Stimulated activated CD4-positive, alpha-beta T cell treated with anti-CD3 and anti-CD28 coated beads, TNF-alpha, amount 100 ng/mL, for 4 hours (primary cell): ENCODE results near the gene TCHP.

Source experiments
- DNase-seq, 3 experiments: peaks; one replicate each; pipeline ENCODE4 v3.0.0-alpha.2; 2020; ENCODE audit warnings: low read depth in 3 of 3

Gene TCHP

DNA sequence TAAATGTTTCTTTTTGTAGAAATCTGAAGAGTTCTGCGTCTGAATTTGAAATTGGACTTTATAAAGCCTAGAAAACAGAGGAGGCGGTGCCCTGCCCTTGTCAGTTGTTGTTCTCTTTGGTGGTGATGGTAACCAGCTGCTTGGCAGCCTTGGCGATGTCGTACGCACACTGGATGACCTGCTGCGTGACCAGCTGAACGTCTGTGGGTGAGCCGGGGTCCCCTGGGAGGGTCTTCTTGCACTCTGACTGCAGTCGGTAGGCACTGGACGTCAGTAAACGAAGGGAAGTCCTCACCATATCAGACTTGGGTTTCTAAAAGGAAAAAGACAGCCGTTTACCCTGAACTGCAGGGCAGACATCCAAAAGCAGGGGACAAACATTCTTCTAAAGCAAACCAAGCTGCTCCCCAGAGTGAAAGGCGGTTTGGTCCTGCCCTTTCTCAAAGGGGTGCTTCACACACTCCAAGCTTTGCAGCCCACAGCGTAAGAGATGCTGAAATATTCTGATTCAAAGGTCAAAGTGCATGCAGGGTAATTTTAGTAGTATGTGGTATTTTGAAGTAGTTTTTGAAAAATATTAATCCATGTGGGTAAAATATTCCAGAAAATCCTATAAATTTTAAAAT is 32.9 kb downstream of the TCHP start:
- DNase-seq: no peak

GRCh38 chr12:109934026-109934425 is 34.0 kb downstream of the TCHP start:
- no peak for DNase-seq

GRCh38 chr12:109937371-109937770 is 37.3 kb downstream of the TCHP start:
- no peak for DNase-seq

DNA sequence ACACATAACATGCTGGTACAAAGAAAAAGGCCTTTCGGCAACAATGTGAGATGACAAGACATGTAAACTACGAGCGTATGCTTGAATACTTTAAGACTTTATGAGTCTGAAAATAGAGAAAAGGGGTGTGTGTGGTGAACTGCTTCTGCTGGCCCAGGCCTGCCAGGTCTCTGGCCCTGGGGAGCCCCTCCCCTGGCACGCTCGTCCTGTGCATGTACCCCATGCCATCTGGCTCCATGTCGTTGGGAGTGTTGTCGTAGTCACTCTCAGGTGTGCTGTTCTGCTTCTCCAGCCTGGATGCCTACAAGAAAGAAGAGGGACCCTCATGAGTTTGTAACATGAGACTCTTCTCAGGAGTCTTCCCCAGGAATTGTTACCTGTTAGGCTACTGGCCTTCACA is 38.9 kb downstream of the TCHP start:
- no peak for DNase-seq

DNA sequence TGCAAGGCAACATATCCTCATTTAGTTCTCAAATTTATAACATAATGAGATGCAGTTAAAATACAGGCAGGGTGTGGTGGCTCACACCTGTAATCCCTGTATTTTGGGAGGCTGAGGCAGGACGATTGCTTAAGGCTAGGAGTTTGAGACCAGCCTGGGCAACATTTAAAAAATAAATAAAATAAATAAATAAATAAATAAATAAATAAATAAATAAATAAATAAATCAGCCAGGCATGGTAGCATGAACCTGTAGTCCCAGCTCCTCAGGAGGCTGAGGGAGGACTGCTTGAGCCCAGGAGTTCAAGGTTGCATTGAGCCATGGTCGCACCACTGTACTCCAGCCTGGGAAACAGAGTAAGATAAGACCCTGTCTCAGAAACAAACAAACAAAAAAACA is 39.4 kb downstream of the TCHP start:
- DNase-seq: no peak

DNA sequence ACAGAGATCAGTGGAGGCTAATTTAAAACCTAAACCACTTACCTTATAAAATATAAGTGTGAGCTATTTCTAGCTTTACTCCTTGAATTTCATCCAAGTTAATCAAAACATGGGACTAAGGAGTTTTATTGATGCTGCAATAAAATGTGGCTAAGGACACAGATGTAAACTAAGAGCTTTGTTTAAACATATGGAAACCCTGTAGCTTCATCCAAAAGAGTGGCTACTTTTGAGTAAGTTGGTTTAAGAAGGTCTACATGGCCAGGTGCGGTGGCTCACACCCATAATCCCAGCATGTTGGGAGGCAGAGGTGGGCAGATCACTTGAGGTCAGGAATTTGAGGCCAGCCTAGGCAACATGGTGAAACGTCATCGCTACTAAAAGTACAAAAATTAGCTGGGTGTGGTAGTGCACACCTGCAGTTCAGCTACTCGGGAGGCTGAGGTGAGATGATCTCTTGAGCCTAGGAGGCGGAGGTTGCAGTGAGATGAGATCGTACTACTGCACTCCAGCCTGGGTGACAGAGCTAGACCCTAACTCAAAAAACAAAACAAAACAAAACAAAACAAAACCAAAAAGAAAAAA is 40.4 kb downstream of the TCHP start:
- DNase-seq: no peak

DNA sequence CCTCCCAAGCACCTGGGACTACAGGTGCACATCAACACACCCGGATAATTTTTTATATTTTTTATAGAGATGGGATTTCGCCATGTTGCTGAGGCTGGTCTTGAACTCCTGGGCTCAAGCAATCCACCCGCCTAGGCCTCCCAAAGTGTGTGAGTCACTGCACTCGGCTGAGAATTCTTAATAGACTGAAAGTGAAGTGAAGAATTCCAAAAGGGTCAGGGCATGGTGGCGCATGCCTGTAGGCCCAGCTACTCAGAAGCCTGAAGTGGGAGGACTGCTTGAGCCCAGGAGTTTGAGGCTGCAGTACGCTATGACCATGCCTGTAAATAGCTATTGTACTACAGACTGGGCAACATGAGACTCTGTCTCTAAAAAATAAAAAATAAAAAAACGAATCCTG is 43.7 kb downstream of the TCHP start:
- no peak for DNase-seq

DNA sequence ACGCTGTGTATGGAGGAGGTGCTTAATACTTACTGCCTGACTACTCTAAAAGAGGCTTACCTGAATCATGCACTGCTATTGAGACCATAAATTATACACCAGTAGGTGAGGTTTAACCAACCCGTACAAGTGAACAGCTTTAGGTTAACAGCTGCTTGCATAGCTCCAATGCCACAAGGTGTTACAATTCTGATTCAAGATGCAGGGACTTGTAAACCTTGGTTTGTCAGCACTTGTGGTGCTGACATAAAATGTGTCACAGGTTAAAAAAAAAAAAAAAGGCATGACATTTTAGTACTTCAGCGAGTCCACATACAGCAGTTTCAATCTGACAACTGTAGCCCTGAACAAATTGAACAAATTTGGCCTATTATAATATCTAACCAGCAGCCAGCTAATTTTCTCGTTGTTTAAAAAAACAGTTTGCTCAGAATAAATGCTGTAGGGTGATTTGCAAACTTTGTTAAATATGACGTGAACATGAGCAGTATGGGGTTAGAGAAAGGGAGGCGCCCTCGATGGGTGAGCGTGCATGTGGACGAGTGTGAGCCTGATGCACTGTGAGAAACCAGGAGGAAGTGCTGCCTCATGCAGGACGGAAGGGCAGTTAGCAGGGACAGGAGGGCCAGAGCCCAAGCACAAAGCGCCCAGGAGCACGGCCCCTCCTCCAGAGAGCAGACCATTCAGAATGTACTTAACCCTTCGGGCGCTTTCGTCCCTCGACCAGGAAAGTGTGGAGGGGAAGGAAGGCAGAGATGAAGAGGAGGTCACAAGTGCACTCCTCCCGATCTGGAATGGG is 44.7 kb downstream of the TCHP start:
- no peak for DNase-seq

DNA sequence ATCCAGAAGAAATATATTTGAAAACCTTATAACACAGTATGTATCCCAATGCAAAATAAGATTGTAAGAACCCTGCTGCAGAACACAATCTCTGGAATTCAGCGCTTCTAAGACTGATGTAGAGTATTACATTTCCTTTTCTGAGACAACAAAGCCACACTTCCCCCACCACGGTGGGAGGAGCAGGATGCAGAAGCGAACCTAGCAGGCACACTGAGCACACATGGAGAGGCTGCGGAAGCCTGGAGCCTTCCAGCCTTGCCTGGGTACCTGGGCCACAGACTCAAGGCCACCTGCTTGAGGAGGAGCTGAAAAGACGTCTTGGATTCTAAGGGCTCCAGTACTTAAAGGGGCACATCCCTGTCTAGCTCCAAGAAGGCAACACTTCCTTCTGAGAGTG is 46.4 kb downstream of the TCHP start:
- DNase-seq: no peak

- no peak for DNase-seq
Measured at GRCh38 chr12:109946913-109947312, 46.8 kb downstream of the TCHP start.

DNA sequence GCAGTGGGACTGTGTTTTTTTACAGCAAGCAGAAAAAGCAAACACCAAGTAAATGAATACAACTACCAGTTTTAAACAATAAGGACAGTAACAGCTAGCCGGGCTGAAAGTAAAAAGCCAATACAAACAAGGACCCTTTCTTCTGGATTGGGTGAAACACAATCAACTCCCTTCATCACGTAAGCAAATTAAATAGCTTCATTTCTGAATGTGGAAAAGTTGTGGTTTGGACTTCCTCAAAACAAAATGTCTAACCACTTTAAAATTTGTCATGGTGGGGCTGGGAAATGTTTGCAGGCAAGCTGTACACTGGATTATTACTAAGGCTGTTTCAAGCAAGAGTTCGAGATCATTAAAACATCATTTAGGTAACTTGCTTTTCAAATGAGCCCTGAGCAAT is 47.4 kb downstream of the TCHP start:
- no peak for DNase-seq

DNA sequence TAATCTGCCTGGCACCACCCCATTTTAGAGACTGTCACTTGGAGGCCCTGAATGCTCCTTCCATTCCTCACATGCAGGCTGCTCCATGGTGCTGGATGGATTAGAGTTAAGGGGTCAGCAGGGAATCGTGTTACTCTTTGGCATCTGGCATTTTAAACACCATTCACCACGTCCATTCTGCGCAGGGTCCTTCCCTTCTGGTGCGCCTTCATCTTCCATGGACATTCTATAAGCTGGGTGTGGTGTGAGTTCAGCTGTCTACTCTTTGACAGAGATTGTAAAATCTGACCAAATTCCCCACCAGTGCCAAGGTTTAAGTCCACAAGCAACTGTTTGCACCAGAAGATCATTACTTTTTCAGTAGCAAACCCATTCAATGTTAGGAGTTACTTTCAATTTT is 48.3 kb downstream of the TCHP start:
- DNase-seq: no peak

DNA sequence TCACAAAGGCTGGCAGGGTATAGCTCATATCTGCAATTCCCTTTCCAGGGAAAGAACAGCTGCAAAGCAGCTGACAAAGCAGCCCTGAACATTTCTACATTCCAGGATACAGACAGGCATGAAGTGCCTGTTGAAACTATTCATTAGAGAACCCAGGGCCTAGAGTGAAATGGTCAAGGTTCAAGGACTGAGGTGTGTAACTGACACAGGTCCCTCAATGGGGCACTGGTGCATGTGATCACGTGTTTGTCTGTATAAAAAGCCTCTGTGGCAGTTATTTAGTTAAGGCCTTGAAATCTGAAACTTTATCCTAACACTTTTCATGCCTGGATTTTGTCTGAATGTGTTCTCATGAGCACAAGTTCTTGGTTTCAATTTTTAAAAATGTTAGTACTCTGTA is 49.0 kb downstream of the TCHP start:
- DNase-seq: no peak

GRCh38 chr12:109950625-109951024 is 50.6 kb downstream of the TCHP start:
- DNase-seq: no peak

GRCh38 chr12:109951136-109951535 is 51.1 kb downstream of the TCHP start:
- no peak for DNase-seq

DNA sequence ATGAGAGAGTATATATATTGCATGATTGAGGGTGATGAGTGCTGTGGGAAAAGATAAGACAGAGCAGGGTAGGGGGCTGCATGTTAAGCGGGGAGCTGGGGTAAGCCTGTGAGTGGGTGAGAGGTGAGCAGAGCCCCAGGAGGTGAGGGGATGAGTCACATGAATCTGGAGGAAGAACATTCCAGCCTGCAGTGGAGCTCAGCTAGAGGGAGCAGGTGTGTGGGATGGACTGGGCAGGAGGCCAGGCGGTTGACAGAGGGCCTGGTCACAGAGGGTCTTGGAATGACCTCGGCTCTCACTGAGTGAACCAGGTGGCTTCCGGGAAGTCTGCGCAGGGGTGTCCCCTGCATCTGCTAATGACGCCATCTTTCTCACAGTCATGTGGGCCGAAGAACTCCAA is 51.7 kb downstream of the TCHP start:
- no peak for DNase-seq

GRCh38 chr12:109952160-109952858 is 52.2 kb downstream of the TCHP start:
- DNase-seq: no peak

DNA sequence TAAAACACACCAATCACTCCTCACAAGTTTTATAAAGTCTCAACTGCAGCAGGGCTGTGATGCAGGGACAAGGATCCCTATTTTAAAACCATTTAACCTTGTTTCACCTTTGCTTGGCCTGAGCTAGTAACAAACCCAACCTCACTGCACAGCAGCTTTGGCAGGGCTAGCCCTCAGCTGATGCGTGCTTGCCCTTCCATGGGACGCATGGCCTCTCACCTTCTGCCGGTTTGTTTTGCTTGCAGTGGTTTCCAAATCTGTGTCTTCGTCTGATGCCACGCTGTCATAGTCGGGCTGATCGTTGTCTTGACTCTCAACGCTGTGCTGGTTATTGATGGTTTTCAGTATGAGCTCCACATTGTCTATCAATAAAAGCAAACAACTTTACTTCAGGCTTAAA is 52.8 kb downstream of the TCHP start:
- DNase-seq: no peak

GRCh38 chr12:109953656-109954055 is 53.6 kb downstream of the TCHP start:
- no peak for DNase-seq

GRCh38 chr12:109958374-109958773 is 58.3 kb downstream of the TCHP start:
- no peak for DNase-seq

DNA sequence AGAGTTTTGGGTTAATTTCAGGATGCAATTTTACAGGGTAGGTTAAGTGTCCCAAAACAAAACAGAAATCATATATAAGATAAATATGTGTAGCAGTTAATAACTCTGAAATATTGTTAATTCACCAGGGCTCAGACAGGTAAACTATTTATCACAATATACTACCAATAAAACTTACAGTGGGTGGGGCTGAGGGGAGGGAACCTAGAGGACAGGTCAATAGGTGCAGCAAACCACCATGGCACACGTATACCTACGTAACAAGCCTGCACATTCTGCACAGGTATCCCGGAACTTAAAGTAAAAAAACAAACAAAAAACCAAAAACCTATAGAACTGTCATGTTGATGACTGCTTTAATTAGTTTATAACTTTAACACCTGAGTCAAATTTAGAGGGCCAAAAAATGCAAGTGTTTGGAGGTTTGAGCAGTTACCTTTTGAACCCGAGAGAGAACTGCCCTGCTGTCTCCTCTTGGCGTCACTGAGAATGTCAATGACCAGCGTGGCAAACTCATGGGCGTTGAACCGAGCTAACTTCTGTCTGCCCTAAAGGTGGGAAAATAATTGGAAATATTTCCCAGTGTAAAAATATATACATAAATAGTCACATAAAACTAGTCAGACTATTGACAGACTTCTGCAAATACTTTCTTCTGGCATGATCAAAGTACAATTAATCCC is 59.5 kb downstream of the TCHP start:
- DNase-seq: no peak

DNA sequence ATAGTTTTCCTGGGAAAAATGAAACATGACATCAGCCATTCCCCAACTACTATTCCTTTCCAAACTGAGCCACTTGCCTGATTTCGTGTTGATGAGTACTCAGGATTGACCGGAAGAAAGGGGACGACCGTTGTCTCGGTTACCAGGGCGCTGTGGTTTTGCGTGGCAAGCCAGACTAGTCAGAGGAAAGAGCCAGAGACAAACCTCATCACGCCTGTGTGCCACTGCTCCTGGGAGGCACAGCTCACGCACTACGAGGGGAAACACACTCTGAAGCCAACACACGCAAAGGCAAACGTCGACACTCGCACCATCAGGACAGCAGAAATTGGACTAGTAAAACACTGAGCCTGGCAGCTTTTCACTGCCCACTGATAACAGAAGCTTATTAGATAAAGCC is 61.1 kb downstream of the TCHP start:
- DNase-seq: no peak
